Brain microvascular endothelial cell (primary cell): ENCODE results near the gene AARSD1.
"Not testable (repeated sequence)": the region's sequence is repeated elsewhere in the genome, so short reads cannot be mapped to it uniquely, and the experiment has no call there.

ENCODE experiments used
- DNase-seq: peaks from one replicate; pipeline ENCODE4 v3.0.0-alpha.2; 2020
- H3K27ac ChIP-seq: fragments of 250-450 bp; sonication (Bioruptor Pico); 2 replicates; pipeline ENCODE4 v1.5.1; 2020; ENCODE audit warnings: mild to moderate bottlenecking, moderate library complexity
- H3K27me3 ChIP-seq: fragments of 250-450 bp; sonication (Bioruptor Pico); replicated peaks from 2 replicates; pipeline ENCODE4 v1.5.1; 2020; ENCODE audit warnings: mild to moderate bottlenecking
- H3K36me3 ChIP-seq: fragments of 250-450 bp; sonication (Bioruptor Pico); replicated peaks from 2 replicates; pipeline ENCODE4 v1.5.1; 2020; ENCODE audit warnings: mild to moderate bottlenecking
- H3K4me3 ChIP-seq: 2 replicates; pipeline ENCODE4 v1.5.1; 2011; ENCODE audit warnings: low read depth, mild to moderate bottlenecking, control low read depth, low read length, moderate library complexity
- in situ Hi-C: cut with HindIII; loops from 2 replicates; pipeline ENCODE4 v1.10.0; 2017; ENCODE audit warnings: low sequenced_read_pairs, low pct_ligation_motif_present
- TF ChIP-seq, protein P1 (sequence below): IDR thresholded peaks from 2 replicates; pipeline ENCODE4 v1.5.1; 2011; ENCODE audit warnings: low read depth, mild to moderate bottlenecking, moderate library complexity, low read length, control low read depth, inconsistent platforms; ENCODE audit errors: missing control alignments

Gene AARSD1

DNA sequence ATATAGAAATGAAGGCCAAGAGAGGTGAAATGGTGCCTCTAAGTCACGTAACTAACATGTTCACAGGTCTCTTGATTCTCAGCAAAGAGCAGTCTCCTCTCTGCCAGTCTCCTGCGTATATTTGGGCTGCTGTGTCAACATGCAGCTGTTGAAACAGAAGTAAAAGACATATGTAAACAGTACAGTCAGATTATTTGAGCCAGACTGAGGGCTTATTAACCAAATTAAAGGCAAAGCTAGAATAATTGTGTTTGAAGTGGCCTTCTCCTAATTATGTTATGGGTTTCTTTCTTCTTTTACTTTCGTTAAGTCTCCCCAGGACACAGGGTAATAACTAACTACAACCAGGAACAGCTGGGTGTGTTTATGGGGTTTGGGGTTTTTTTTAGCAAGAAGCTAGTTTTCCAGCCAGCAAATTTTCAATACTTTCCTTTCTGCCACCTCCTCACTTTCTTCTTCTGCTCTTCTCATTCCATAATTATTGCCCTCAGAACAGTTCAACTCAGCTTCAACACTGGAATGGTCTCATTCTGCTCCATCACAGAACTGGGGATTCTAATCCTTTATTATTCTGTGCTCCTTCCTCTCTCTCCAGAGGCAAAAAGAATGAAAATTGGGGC lies 45.2 kb downstream of the AARSD1 start:
- Histone ChIP-seq H3K4me3 (no peak overlapping the region), H3K27ac (no peak overlapping the region), H3K36me3 (no peaks in the 10 kb centered on the region), H3K27me3 (peaks cover 22% of the 10 kb centered on the region)
- DNase-seq: no peak
- TF ChIP-seq, protein P1, sequence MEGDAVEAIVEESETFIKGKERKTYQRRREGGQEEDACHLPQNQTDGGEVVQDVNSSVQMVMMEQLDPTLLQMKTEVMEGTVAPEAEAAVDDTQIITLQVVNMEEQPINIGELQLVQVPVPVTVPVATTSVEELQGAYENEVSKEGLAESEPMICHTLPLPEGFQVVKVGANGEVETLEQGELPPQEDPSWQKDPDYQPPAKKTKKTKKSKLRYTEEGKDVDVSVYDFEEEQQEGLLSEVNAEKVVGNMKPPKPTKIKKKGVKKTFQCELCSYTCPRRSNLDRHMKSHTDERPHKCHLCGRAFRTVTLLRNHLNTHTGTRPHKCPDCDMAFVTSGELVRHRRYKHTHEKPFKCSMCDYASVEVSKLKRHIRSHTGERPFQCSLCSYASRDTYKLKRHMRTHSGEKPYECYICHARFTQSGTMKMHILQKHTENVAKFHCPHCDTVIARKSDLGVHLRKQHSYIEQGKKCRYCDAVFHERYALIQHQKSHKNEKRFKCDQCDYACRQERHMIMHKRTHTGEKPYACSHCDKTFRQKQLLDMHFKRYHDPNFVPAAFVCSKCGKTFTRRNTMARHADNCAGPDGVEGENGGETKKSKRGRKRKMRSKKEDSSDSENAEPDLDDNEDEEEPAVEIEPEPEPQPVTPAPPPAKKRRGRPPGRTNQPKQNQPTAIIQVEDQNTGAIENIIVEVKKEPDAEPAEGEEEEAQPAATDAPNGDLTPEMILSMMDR: no peak
- in situ Hi-C loops: no loop called here

DNA sequence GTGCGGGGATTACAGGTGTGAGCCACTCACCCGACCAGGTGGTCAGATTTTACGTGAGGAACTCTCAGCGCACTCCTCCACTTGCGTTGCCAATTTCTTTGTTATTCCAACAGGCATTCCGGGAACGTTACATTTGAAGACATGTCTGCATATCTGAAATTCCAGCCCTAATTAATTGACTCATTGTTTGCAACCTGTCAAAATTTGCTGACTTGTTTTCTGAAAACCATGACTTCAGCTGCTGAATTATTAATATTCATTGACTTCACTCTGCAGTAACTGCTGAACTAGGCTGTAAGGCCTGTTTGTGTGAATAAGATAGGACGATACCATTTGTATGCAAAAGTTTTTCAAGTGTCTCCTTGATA lies 47.0 kb downstream of the AARSD1 start:
- Histone ChIP-seq H3K4me3 (no peak overlapping the region), H3K27me3 (peaks cover 9% of the 10 kb centered on the region), H3K27ac (no peak overlapping the region), H3K36me3 (no peaks in the 10 kb centered on the region)
- in situ Hi-C loops: no loop called here
- TF ChIP-seq, protein P1: no peak
- no peak for DNase-seq

DNA sequence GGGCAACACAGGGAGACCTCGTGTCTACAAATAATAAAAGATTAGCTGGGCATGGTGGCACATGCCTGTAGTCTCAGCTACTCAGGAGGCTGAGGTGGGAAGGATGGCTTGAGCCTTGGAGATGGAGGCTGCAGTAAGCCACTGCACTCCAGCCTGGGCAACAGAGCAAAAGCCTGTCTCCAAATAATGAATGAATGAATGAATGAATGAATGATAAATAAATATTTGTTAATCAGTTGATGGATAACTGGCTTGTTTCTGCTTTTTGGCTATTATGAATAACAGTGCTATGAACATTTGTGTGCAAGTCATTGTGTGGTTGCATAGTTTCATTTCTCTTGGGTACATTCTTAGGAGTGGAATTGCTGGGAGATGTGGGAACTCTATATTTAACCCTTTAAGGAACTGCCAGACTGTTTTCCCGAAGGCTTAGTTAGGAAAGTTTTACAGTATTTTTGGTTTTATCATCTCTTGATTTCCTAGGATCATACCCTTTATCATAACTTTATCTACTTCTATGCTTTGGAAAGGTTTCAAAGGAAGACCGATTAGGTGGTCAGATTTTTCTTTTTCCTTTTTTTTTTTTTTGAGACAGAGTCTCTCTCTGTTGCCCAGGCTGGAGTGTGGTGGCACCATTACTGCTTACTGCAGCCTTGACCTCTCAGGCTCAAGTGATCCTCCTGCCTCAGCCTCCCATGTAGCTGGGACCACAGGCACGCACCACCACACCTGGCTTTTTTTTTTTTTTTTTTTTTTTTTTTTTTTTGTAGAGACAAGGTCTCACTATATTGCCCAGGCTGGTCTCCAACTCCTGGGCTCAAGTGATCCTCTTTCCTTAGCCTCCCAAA lies 47.6 kb downstream of the AARSD1 start:
- H3K27ac ChIP-seq, H3K36me3 ChIP-seq, DNase-seq, H3K4me3 ChIP-seq, in situ Hi-C loops, H3K27me3 ChIP-seq: not testable (repeated sequence)

- DNase-seq, in situ Hi-C loops, H3K27ac ChIP-seq, H3K36me3 ChIP-seq, H3K27me3 ChIP-seq, H3K4me3 ChIP-seq: not testable (repeated sequence)
Observed at GRCh38 chr17:42915288-42915687, 49.0 kb downstream of the AARSD1 start.

GRCh38 chr17:42913981-42914617 lies 50.2 kb downstream of the AARSD1 start:
- in situ Hi-C loops: no loop called here
- no peak overlapping the region for H3K27ac ChIP-seq
- no peak overlapping the region for H3K4me3 ChIP-seq
- DNase-seq: no peak
- TF ChIP-seq, protein P1: no peak
- H3K36me3 ChIP-seq: no peaks in the 10 kb centered on the region
- peaks cover 3% of the 10 kb centered on the region for H3K27me3 ChIP-seq

GRCh38 chr17:42913522-42913921 lies 50.7 kb downstream of the AARSD1 start:
- Histone ChIP-seq H3K4me3 (no peak overlapping the region), H3K36me3 (no peaks in the 10 kb centered on the region), H3K27ac (no peak overlapping the region), H3K27me3 (peaks cover 3% of the 10 kb centered on the region)
- in situ Hi-C loops: no loop called here
- TF ChIP-seq, protein P1: no peak
- DNase-seq: no peak
